Mucosa of gallbladder (tissue), 1 donor: Measurements from ENCODE around the gene EPHB1. TPM values are rescaled to one million over a fixed set of nuclear protein-coding genes. Genes with fewer than 3 reads are reported as not detected.
A peak's percentile ranks its signal among the peaks of the same experiment; 100 is the strongest.
"Not testable (repeated sequence)": the region's sequence is repeated elsewhere in the genome, so short reads cannot be mapped to it uniquely, and the experiment has no call there.

Source experiments
- DNase-seq: peaks from one replicate; pipeline ENCODE4 v3.0.0-alpha.2; 2020; ENCODE audit warnings: low spot score
- total RNA-seq: library from RNA; stranded (reverse); gene quantifications from one replicate; pipeline ENCODE4 v1.2.1, GENCODE V29; 2021
- donor health status: DM: no; HTN: no; CAD: no.

The EPHB1 gene
- total RNA-seq, 1 donor from 2014 or later = 2.0 TPM

DNA sequence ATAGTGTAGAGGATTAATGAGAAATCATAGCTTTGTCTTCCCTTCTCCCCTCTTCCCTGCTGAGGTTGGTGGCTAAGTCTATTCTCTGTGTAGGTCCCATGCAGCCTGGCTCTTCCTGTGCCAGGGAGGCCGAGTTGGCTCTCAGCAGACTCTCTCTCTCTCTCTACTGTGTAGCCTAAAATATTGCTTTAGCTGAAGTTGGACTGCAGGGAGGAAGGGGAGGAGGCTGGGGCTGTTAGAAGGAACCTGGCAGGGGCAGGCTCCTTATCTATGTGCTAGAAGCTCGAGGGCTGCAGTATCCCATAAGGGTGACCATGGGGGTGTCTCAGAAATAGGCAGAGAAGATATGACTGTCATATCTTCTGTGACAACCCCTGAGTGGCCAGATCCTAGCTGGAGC, 160.8 kb downstream of the EPHB1 start:
- DNase-seq = no peak

DNA sequence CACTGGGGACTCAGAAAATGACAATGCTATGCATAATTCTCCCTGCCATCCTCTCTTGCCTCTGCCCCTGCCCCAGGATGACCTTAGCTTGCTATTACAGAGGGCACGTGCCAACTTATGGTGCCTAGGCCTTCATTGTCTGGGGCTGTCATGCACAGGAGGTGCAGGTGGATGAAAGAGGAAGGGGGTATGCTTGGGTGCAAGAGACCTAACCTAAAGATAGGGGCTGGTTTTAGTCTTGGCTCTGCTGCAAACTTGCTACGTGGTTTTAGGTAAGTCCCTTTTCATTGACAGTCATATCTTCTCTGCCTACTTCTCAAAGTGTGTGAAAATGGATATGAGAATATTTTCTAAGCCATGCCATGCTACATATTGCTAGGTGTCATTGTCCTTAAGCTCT, 161.3 kb downstream of the EPHB1 start:
- no peak for DNase-seq

GRCh38 chr3:134956844-134957243, 161.8 kb downstream of the EPHB1 start:
- no peak for DNase-seq

- DNase-seq = no peak
Observed at GRCh38 chr3:134959516-134959915, 164.5 kb downstream of the EPHB1 start.

DNA sequence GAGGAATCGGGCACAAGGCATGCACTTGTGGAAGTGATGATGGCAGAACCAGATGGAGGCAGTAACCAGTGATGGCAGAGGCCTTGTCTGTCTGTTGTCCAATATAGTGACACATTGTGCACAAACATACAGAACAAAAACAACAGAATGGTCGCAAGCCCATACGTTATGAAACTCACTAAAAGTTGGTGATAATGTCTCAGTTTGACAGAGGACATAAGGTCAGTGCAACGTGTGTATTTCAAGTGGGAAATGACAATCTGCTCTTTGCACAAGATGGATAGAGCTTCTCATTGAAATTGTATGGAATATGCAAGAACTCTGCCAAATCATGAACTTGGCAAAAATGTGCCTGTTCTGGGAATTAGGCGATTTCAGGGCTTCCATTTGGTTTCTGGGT, 169.2 kb downstream of the EPHB1 start:
- no peak for DNase-seq

DNA sequence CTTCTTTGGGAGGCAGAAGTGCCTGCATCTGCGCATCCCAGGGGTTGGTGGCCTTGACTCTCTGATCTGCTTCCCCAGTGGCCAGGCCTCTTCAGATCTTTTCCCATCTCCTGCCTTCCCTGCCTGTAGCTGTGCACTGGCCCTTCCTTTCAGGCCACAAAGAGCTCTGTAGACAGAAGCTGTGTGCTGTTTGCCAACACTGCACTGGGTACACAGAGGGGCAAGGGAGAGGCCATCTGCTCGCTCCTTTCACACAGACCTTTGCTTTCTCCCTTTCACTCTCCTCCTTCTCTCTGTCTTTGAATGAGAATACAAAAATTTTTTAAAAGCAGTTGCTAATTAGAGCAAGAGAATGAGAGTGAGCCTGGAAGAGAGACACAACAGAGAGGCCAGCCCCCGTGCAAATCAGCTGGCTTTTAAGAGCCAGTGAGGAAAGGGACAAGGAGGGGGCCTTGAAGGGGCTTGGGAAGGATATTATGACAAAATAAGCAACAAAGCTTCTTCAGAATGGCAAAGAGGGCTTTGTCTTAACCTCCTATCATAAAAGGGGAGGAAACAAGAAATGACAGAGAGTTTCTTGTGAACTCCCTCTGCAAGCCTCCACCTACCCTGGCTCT, 170.9 kb downstream of the EPHB1 start:
- DNase-seq = no peak

DNA sequence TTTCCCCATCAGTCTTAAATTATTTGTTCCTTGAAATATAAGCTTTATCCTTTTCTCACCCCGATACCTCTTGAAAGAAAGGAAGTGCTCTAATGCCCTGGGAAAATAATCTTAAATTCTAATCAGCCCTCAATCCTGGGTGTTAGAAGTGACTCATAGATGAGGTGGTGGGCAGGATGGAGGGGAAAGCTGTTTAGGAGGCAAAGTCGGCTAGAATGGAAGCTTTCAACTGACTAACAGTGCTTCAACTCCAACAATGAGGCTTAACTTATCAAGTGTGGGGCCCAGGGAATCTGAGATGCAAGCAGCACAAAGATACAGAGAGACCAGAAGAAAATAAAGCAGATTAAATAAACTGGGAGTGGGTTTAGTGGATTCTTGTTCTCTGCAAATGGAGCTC, 175.8 kb downstream of the EPHB1 start:
- DNase-seq = no peak

GRCh38 chr3:134971306-134971705, 176.2 kb downstream of the EPHB1 start:
- no peak for DNase-seq

GRCh38 chr3:134971907-134972306, 176.8 kb downstream of the EPHB1 start:
- DNase-seq = not testable (repeated sequence)

- DNase-seq = no peak
Observed at GRCh38 chr3:134972836-134973455, 177.9 kb downstream of the EPHB1 start.

GRCh38 chr3:134974624-134975023, 179.6 kb downstream of the EPHB1 start:
- peak; percentile 31 for DNase-seq

GRCh38 chr3:134976948-134977347, 181.9 kb downstream of the EPHB1 start:
- no peak for DNase-seq

DNA sequence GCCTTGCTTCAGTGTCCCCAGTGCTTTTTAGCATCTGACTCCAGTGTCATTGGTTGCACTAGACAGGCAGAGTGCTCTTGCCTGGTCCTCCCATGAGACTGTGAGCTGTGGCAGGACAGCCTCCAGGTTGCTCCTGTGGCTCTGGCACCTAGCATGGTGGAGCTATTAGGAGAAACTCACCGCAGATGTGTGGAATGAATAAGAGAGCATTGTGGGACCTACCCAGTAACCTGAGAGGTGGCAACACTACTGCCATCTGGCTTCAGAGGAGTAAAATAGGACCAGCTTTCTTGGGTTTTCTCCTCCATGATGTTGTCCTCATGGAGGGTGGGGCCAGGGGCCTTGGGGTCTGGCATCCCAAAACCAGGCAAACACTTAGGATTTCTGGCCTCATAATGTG, 183.6 kb downstream of the EPHB1 start:
- peak; percentile 4 for DNase-seq

- DNase-seq = no peak
Observed at GRCh38 chr3:134985864-134986715, 191.0 kb downstream of the EPHB1 start.

DNA sequence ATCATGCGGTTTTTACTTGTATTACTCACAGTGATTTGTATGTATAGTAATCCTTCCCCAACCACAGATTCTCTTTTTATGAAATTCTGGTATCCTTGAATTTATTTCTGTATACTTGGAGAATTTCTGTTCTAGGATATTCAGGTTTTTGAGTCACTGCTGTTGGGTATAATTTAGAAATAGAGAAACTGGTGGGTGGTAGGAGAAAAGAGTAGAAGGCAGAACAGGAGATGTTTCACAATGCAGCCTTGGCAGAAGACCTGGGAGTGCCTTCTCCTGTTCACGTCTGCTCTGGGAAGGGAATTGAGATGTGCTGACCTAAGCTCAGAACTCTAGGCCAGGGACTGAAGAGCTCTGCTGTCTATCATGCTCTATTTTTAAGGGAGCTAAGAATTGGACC, 193.6 kb downstream of the EPHB1 start:
- no peak for DNase-seq

DNA sequence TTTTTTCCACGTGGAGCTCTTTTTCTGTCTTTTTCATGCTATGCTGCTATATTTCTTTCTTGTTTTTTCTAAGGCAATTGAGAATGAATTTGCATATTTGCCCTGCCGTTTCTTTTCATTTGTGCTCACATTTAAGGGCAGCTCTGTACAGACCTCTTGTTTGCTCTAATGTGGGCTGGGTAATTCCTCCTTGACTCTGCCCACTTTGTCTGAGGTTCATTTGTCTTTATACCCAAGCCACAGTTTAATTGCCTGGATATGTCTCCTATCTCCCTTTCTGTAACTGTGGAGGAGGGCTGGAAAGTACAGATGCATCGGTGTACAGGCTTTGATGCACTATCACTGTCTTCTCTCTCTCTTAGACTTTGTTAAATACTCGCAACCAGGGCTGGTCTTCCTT, 195.9 kb downstream of the EPHB1 start:
- no peak for DNase-seq

DNA sequence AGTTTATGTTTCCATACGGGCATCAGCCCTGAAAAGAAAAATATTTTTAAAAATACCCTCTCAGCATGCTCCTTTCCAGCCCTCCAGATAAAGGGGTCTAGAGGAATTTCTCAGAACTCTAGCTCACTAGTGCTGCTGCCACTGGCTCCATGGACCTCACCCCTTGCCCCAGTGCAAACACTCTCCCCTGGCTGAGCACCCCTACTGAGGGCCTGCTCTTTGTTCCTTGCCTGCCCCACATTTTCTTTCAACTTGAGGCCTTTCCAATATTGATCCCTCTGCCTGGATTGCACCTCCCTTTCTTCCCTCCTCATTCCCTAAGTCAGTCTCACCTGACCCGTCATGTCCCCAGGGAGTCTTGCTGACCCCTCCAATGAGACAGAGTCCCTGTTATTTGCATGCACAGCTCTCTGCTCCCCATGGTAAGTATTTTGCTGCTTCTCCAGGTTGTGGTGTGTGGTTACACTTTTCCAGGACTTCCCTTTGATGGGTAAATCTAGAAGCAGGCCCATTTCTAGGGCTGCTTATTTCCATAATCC, 196.5 kb downstream of the EPHB1 start:
- DNase-seq = no peak

DNA sequence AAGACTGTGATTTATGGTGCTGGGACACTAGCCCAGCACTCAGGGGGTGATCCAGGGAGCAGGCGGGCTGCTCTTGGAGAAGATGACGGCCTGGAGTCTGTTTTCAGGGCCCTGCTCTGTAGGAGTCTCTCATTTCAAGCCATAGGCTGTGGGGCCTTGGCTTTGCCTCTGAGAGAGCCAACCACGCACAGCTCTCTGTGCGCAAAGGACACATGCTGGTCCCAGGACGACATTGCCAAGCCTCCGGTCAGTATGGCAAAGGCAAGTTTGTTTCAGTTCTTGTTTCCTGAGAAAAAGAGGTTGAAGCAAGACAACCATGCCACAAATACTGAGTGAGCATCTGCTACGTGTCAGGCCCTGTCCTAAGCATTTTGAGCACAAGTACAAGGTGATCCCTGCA, 197.1 kb downstream of the EPHB1 start:
- no peak for DNase-seq

GRCh38 chr3:134992586-134992985, 197.5 kb downstream of the EPHB1 start:
- DNase-seq = no peak

DNA sequence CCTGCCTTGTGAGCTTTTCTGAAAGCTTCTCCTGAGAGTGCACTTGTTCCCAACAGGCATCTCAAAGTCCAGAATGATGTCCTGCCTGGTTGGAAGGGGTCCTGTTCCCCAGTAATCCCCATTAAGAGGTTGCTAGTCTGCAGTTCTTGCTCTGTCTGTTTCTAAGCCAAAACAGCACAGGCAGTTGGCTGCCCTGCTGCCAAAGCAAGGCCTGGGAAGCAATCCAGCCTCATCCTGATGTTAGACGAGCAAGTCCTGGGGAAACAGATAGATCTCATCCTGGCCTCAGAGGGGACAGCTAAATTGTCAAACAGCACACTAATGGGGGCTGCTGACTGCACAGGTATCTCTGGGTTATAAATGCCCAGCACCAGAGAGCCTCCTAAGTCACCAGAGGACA, 198.0 kb downstream of the EPHB1 start:
- no peak for DNase-seq

DNA sequence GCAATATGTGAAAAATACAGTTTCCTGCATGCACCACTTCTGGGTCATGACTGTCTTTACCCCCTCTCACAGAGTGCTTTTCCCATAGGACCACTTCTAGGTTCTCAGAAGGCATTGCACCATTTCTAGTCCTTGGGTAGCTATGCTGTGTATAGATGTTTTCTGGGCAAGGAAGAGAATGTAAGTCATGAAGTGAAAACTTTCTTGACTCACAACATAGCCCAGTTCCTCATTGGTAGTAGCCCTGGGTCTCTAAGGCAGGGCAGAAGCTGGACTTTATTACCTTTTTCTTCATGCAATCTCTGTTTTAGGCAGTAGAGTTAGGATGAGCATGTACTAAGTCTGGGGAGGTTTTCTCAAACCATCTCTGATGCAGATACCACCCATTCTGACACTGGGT, 203.1 kb downstream of the EPHB1 start:
- DNase-seq = no peak

GRCh38 chr3:134998855-134999254, 203.8 kb downstream of the EPHB1 start:
- no peak for DNase-seq

DNA sequence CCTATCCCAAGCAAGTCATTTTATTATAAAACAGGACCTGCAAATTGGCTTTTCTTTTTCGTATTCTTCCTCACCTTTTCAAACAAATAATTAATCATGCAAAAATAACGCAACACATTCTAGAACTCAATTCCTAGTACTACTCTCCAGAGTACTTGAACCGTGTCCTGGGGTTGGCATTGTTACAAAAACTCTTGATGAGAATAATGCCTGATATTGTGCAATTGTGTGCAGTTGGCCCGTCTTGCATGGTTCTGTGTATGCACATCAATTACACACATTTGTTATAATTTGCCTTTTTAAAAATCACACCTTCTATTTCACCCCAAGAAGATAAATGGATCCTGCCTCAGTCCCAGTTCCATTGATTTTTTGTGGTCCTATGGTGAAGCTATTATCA, 205.4 kb downstream of the EPHB1 start:
- no peak for DNase-seq
